IMR-90 (cell line): ENCODE results near the gene TUBGCP2. TPM values are rescaled to one million over a fixed set of nuclear protein-coding genes. Genes with fewer than 3 reads are reported as not detected.

Experiments used
- ATAC-seq: fragments of 200-7000 bp; cut with Tn5 transposase; 2 replicates; pipeline ENCODE4 v1.9.1; 2020; ENCODE audit warnings: low read depth, mild to moderate bottlenecking, moderate library complexity
- BruUV-seq: library from RNA; stranded (reverse); fragments of 400-500 nt; replicated peaks from 2 replicates; lab custom pipeline; 2021; lab: Mats Ljungman, UMichigan
- CTCF ChIA-PET: fragments of 300-600 bp; formaldehyde crosslinking; extraction: SDS; loops from one replicate; lab custom pipeline; 2021; ENCODE audit warnings: antibody characterized with exemption; lab: Yijun Ruan, JAX
- POLR2A ChIA-PET: fragments of 300-600 bp; sonication (Branson Sonifier 250); formaldehyde crosslinking; loops from one replicate; lab custom pipeline; 2022; ENCODE audit warnings: antibody characterized with exemption; ENCODE audit not compliant: unreplicated experiment; lab: Charles Lee
- DNase-seq: peaks from one replicate; pipeline ENCODE4 v3.0.0; 2013
- H2AFZ ChIP-seq: replicated peaks from 2 replicates; pipeline ENCODE3; 2013; ENCODE audit warnings: low read length, mild to moderate bottlenecking; ENCODE audit not compliant: poor library complexity
- H2AK5ac ChIP-seq: 2 replicates; pipeline ENCODE4 v1.6.1; 2013; ENCODE audit warnings: low read depth, low read length, inconsistent platforms
- H2AK9ac ChIP-seq: replicated peaks from 2 replicates; pipeline ENCODE3; 2013; ENCODE audit warnings: mild to moderate bottlenecking, low read depth, low read length, moderate library complexity; ENCODE audit not compliant: poor library complexity
- H2BK120ac ChIP-seq: 2 replicates; pipeline ENCODE4 v1.6.1; 2013; ENCODE audit warnings: low read depth, low read length, inconsistent platforms
- H2BK15ac ChIP-seq: 3 replicates; pipeline ENCODE4 v1.6.1; 2013; ENCODE audit warnings: low read depth, low read length, inconsistent platforms
- H2BK20ac ChIP-seq: 2 replicates; pipeline ENCODE4 v1.6.1; 2013; ENCODE audit warnings: low read depth, mild to moderate bottlenecking, inconsistent platforms, low read length, moderate library complexity
- H2BK5ac ChIP-seq: 2 replicates; pipeline ENCODE4 v1.6.1; 2013; ENCODE audit warnings: mild to moderate bottlenecking, low read depth, low read length, inconsistent platforms; ENCODE audit not compliant: poor library complexity, severe bottlenecking
- H3K14ac ChIP-seq: replicated peaks from 2 replicates; pipeline ENCODE4 v1.6.1; 2013; ENCODE audit warnings: low read depth, low read length, inconsistent platforms
- H3K18ac ChIP-seq: 2 replicates; pipeline ENCODE4 v1.6.1; 2013; ENCODE audit warnings: low read depth, low read length, control low read depth
- H3K23ac ChIP-seq: 2 replicates; pipeline ENCODE4 v1.6.1; 2013; ENCODE audit warnings: low read depth, low read length, inconsistent platforms
- H3K27ac ChIP-seq: 2 replicates; pipeline ENCODE4 v1.5.1; 2013; ENCODE audit warnings: mild to moderate bottlenecking, control low read depth, low read length; ENCODE audit not compliant: insufficient read depth
- H3K27me3 ChIP-seq: 2 replicates; pipeline ENCODE4 v1.6.1; 2013; ENCODE audit warnings: low read length; ENCODE audit not compliant: control insufficient read depth, insufficient read depth
- H3K36me3 ChIP-seq: 2 replicates; pipeline ENCODE4 v1.6.1; 2013; ENCODE audit warnings: low read length, mixed read lengths; ENCODE audit not compliant: control insufficient read depth, insufficient read depth
- H3K4ac ChIP-seq: 2 replicates; pipeline ENCODE4 v1.6.1; 2013; ENCODE audit warnings: low read depth, low read length, inconsistent platforms
- H3K4me1 ChIP-seq: 2 replicates; pipeline ENCODE4 v1.6.1; 2013; ENCODE audit warnings: low read length, mixed read lengths; ENCODE audit not compliant: control insufficient read depth, insufficient read depth
- H3K4me2 ChIP-seq: 2 replicates; pipeline ENCODE4 v1.6.1; 2013; ENCODE audit warnings: low read depth, mild to moderate bottlenecking, control low read depth, low read length, moderate library complexity
- H3K4me3 ChIP-seq: 2 replicates; pipeline ENCODE4 v1.5.1; 2013; ENCODE audit warnings: low read depth, mild to moderate bottlenecking, control low read depth, low read length, moderate library complexity; ENCODE audit not compliant: insufficient read depth
- H3K56ac ChIP-seq: 2 replicates; pipeline ENCODE4 v1.6.1; 2013; ENCODE audit warnings: low read length, inconsistent platforms; ENCODE audit not compliant: insufficient read depth; ENCODE audit errors: extremely low read depth
- H3K79me1 ChIP-seq, 2 experiments: 2 replicates each; pipeline ENCODE4 v1.6.1; 2013; ENCODE audit warnings: low read length in 2 of 2, inconsistent platforms in 1 of 2, low read depth in 1 of 2
- H3K9ac ChIP-seq: 2 replicates; pipeline ENCODE4 v1.6.1; 2013; ENCODE audit warnings: low read depth, low read length, control low read depth
- H3K9me1 ChIP-seq: 2 replicates; pipeline ENCODE4 v1.6.1; 2013; ENCODE audit warnings: low read length, inconsistent platforms; ENCODE audit not compliant: insufficient read depth
- H3K9me3 ChIP-seq: 2 replicates; pipeline ENCODE4 v1.6.1; 2013; ENCODE audit warnings: low read length; ENCODE audit not compliant: control insufficient read depth, insufficient read depth
- H4K20me1 ChIP-seq: 2 replicates; pipeline ENCODE4 v1.6.1; 2013; ENCODE audit warnings: low read length, inconsistent platforms; ENCODE audit not compliant: insufficient read depth
- H4K5ac ChIP-seq: 2 replicates; pipeline ENCODE4 v1.6.1; 2013; ENCODE audit warnings: mild to moderate bottlenecking, low read depth, low read length, control low read depth
- H4K8ac ChIP-seq, 2 experiments: 2 replicates each; pipeline ENCODE4 v1.6.1; 2013; ENCODE audit warnings: low read depth in 2 of 2, low read length in 2 of 2, control low read depth in 1 of 2, inconsistent platforms in 1 of 2
- H4K91ac ChIP-seq: 2 replicates; pipeline ENCODE4 v1.6.1; 2013; ENCODE audit warnings: low read depth, low read length, inconsistent platforms; ENCODE audit not compliant: insufficient read depth
- CEBPB ChIP-seq: IDR thresholded peaks from 2 replicates; pipeline ENCODE4 v1.6.1; 2012; ENCODE audit warnings: low read depth, low read length, improper control_type of control experiment
- WGBS, 2 experiments: methylation state at CpG; one replicate each; pipeline versions ENCODE4 v1.1.5 to v1.1.7; 2013; ENCODE audit warnings: missing lambda C conversion rate in 2 of 2; ENCODE audit not compliant: insufficient read length in 1 of 2; ENCODE audit errors: extremely low coverage in 2 of 2; 5-methylcytosine and 5-hydroxymethylcytosine counted together
- dilution Hi-C: fragments of 300-500 bp; cut with HindIII; formaldehyde crosslinking; loops from one replicate; pipeline ENCODE4 v1.14.3; 2018; ENCODE audit warnings: low sequenced_read_pairs; ENCODE audit not compliant: unreplicated experiment
- in situ Hi-C: fragments of 300-500 bp; cut with MboI; formaldehyde crosslinking; loops from 3 replicates; pipeline ENCODE4 v1.14.3; 2019; ENCODE audit warnings: low sequenced_read_pairs, inconsistent platforms, mixed read lengths
- intact Hi-C: fragments of 100-400 bp; cut with micrococcal nuclease; formaldehyde crosslinking; loops from 2 replicates; pipeline ENCODE4 v1.10.0; 2022
- polyA plus RNA-seq, 3 experiments: library from polyadenylated mRNA; depleted of rRNA; stranded (reverse); fragments of >200 nt; gene quantifications; 2 replicates each; pipeline ENCODE4 v1.2.3, GENCODE V29; 2012; ENCODE audit warnings: low replicate concordance in 1 of 3
- total RNA-seq: library from RNA; depleted of rRNA; stranded (reverse); fragments of >200 nt; gene quantifications from 2 replicates; pipeline ENCODE4 v1.2.3, GENCODE V29; 2012

TUBGCP2 gene
- total and polyA plus RNA-seq, 2 of the 4 experiments (the other 2 are of a cell fraction) = 48.1 to 72.6 TPM

DNA sequence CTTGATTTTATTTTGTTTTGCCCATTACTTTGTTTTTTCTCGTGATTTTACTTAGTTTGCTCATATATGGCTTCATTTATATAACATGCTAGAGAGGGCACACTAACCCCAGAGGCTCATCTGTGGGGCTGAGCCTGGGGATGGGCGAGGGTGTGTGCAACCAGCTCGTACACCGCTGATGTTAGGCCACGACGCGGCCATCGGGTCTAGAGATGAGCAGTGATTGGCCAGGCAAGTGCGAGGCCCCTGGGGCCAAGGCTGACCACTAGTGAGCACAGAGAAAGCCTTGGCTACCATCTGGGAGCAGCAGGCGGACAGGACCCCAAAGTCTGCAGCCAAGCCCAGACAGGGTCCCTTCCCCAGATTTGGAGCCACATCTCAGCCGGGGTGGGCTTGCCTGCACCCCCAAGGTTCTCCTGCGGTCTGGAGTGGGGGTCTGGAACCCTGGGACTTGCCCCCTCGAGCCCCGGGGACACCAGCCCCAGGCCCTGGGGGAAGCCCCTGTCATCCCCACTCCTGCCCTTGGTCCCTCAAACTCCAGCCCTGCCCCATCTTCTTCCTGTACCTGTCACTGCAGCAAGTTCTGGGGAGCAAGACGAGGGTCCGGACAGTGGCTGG lies 45.4 kb upstream of the TUBGCP2 start:
- H3K4me3 ChIP-seq = no peak overlapping the region
- no peak for ATAC-seq
- dilution Hi-C loops (no loop called here), intact Hi-C loops (no loop called here), in situ Hi-C loops (no loop called here)
- CTCF ChIA-PET = no interaction called here
- no peak overlapping the region for H3K4me2 ChIP-seq
- no peak for DNase-seq
- H3K4ac ChIP-seq = no peak overlapping the region
- 99% methylated on average over 10 of the region's 16 CpGs; no CpG with 5 or more reads in 1 of the 2 experiments for WGBS, 2 experiments
- no peak overlapping the region for H2BK20ac ChIP-seq
- H3K79me1 ChIP-seq = peaks cover 8 to 13% of the 10 kb centered on the region in 2 experiments; a peak in 2 of 4 replicates
- H2AK5ac ChIP-seq = no peak overlapping the region
- POLR2A ChIA-PET = no interaction called here
- no peak overlapping the region for H2BK15ac ChIP-seq
- no peak overlapping the region for H3K23ac ChIP-seq
- H3K56ac ChIP-seq = no peak overlapping the region
- H2BK120ac ChIP-seq = no peak overlapping the region
- H3K9ac ChIP-seq = no peak overlapping the region
- H4K5ac ChIP-seq = no peak overlapping the region
- H3K27me3 ChIP-seq = no peaks in the 10 kb centered on the region
- no peak for TF ChIP-seq CEBPB
- H4K20me1 ChIP-seq = peaks cover 3% of the 10 kb centered on the region
- H4K91ac ChIP-seq = no peak overlapping the region
- no peak overlapping the region for H2AFZ ChIP-seq
- 0 out of 2 replicates have a peak, but pooled peaks cover 2% of the 10 kb centered on the region for H3K9me1 ChIP-seq
- no peaks in the 10 kb centered on the region for H3K9me3 ChIP-seq
- no peak overlapping the region for H3K27ac ChIP-seq
- no peak overlapping the region for H3K18ac ChIP-seq
- no peak overlapping the region for H4K8ac ChIP-seq
- H2AK9ac ChIP-seq = no peak overlapping the region
- H2BK5ac ChIP-seq = no peak overlapping the region
- BruUV-seq = no TSS peak
- H3K36me3 ChIP-seq = peaks cover 5% of the 10 kb centered on the region; the same call in 1 of the 2 replicates
- H3K4me1 ChIP-seq = peaks cover 6% of the 10 kb centered on the region; the same call in 1 of the 2 replicates
- H3K14ac ChIP-seq = no peak overlapping the region
